HCT116 (cell line): ENCODE data around the gene MON2.

Experiments used
- CBX3 ChIP-seq: IDR thresholded peaks from 2 replicates; pipeline ENCODE4 v1.6.1; 2012; ENCODE audit warnings: low read depth
- SRF ChIP-seq: IDR thresholded peaks from 2 replicates; pipeline ENCODE4 v1.6.1; 2012; ENCODE audit warnings: low read depth
- YY1 ChIP-seq: IDR thresholded peaks from 2 replicates; pipeline ENCODE4 v1.6.1; 2011; ENCODE audit warnings: low read length, low read depth, moderate library complexity, mild to moderate bottlenecking; ENCODE audit not compliant: insufficient replicate concordance; ENCODE audit errors: extremely low read depth

DNA sequence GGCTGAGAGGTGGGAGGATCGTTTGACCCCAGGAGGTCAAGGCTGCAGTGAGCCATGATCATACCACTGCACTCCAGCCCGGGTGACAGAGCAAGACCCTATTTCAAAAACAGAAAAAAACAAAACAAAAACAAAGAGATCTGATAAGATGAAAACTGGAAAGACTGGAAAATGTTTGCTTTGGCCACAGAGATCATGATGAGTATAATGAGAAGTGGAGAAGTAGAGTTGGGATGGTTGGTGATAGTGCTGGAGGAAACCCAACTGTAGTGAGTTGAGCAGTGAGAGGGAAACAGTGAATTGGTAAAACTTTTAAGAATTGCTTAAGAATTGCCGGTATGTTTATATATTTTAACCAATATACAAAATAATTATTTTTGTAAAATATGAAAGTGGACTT, 39.2 kb downstream of the MON2 start:
- TF ChIP-seq YY1 (no peak), CBX3 (no peak), SRF (no peak)
